NAMALWA (cell line): Measurements from ENCODE around the gene PI4KA.
"Not testable (repeated sequence)": the region's sequence is repeated elsewhere in the genome, so short reads cannot be mapped to it uniquely, and the experiment has no call there.

Experiments used
- DNase-seq: peaks from one replicate; pipeline ENCODE4 v3.0.0-alpha.2; 2015; ENCODE audit warnings: low spot score

The PI4KA gene

GRCh38 chr22:20847318-20847822 lies 11.2 kb downstream of the PI4KA start:
- DNase-seq: no peak

GRCh38 chr22:20844055-20845037 lies 14.3 kb downstream of the PI4KA start:
- DNase-seq: no peak

DNA sequence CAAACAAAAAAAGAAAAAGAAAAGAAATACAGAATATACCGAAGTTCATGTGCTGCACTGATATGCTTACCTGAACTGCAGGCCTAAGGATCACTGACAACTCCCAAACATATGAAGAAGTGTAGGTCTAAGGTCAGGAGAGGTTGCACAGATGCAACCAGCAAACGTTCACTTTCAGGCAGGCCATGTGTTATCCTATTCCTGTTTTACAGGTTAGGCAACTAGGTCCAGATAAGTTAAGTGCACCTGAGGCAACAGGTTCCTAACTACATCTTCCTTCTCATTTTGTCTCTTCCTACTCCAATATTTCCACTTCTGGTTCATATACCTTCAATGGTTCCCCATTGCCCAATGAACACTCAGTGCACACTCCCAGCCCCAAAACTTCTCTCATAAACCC lies 15.1 kb downstream of the PI4KA start:
- no peak for DNase-seq

DNA sequence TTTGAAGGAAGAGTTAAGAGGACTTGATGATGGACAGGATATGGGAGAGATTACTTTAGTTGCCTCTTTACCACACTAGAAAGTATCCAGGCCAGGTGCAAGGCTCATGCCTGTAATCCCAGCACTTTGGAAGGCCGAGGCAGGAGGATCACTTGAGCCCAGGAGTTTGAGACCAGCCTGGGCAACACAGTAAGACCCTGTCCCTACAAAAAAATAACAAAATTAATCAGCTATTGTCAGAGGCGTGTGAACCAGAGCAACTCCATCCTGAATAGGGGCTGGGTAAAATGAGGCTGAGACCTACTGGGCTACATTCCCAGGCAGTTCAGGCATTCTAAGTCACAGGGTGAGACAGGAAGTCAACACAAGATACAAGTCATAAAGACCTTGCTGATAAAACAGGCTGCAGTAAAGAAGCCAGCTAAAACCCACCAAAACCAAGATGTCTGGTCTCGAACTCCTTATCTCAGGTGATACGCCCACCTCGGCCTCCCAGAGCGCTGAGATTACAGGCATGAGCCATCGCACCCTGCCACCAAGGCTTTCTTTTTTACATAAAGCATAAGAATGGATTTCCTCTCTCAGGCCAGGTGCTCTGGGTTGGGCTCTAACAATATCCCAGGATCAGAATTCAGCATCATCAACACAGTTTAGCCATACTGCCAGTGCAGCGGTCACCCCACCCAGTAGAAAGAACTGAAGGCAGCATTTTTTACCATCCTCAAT lies 17.8 kb downstream of the PI4KA start:
- DNase-seq: no peak

- DNase-seq: no peak
Observed at GRCh38 chr22:20839837-20840645, 18.6 kb downstream of the PI4KA start.

GRCh38 chr22:20839354-20839753 lies 19.3 kb downstream of the PI4KA start:
- DNase-seq: not testable (repeated sequence)

DNA sequence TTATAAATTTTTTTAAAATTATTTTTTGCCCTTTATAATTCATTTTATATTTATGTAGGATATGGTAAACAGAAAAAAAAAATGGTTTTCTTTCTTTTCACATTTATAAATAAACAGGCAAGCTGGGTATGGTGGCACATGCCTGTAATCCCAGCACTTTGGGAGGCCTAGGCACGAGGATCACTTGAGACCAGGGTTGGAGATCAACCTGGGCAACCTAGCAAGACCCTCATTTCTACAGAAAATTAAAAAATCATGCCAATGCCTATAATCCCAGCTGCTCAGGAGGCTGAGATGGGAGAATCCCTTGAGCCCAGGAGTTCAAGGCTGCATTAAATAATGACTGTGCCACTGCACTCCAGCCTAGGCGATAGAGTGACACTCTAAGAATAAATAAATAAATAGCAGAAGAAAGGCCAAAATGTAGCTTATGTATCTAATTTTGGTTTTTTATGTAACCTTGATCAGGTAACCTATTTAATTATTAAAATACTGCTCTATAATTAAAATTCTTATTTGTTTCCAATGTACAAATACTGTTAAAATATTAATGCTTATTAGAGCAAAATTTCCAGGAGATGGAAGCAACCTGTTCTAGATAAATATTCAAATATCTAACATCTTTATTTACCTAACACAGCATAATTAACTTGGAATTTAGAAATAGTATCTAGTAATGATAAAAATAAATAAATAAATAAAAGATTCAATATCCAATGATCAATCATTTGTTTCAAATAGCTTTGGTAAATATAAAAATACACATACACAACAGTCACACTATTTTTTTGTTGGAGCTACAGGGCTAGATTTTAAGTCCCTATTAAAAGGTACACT lies 21.4 kb downstream of the PI4KA start:
- no peak for DNase-seq

GRCh38 chr22:20834725-20835124 lies 23.9 kb downstream of the PI4KA start:
- no peak for DNase-seq

DNA sequence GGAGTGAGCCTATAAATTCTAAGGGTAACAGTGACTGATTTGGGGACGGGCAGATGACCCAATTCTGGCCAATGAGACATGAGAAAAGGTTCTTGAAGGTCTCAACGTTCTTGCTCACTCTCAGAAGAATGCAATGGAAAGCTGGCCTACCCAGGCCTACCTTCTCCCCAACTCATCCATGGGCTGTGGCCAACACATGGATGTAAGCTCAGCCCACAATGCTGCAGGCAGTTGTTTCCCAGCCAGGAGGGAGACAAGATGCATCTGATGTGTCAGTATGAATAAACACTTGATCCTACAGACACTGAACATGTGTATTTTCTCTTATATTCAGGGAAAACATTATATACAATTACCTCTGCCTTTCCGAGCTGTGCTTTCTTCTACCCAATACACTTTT lies 24.4 kb downstream of the PI4KA start:
- no peak for DNase-seq

DNA sequence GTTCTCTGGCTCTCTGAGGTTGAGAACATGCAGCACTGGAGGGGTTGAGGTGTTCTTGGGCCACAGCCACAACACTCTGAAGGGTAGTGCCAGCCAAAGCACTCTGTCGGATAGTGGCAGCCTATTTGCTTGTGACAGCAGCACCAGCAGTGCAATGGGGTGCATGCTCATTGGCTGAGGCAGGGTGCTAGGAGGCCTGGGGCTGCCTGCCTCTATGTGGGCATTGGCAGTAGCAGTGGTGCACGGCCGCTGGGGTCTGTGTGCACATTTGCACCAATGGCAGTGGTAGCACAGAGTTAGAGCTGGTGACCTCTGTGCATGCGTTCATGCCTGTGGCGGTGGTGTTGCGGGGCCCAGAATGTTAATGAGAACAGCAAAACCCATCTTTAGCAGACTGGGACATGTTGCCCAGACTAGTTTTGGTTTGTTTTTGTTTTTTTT lies 25.4 kb downstream of the PI4KA start:
- no peak for DNase-seq

DNA sequence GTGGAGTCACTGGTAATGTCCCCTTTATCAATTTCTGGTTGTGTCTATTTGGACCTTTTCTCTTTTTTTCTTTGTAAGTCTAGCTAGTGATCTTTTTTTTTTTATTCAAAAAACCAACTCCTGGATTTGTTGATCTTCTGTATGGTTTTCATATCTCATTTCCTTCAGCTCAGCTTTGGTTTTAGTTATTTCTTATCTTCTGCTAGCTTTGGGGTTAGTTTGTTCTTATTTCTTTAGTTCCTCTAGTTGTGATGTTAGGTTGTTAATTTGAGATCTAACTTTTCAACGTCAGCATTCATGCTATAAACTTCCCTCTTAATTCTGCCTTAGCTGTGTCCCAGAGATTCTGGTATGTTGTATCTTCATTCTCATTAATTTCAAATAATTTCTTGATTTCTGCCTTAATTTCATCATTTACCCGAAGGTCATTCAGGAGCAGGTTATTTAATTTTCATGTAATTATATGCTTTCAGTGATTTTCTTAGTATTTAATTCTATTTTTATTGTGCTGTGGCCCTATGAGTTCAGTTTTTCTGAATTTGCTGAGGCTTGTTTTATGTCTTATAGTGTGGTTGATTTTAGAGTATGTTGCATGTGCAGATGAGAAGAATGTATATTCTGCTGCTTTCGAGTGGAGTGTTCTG lies 29.0 kb downstream of the PI4KA start:
- DNase-seq: no peak

DNA sequence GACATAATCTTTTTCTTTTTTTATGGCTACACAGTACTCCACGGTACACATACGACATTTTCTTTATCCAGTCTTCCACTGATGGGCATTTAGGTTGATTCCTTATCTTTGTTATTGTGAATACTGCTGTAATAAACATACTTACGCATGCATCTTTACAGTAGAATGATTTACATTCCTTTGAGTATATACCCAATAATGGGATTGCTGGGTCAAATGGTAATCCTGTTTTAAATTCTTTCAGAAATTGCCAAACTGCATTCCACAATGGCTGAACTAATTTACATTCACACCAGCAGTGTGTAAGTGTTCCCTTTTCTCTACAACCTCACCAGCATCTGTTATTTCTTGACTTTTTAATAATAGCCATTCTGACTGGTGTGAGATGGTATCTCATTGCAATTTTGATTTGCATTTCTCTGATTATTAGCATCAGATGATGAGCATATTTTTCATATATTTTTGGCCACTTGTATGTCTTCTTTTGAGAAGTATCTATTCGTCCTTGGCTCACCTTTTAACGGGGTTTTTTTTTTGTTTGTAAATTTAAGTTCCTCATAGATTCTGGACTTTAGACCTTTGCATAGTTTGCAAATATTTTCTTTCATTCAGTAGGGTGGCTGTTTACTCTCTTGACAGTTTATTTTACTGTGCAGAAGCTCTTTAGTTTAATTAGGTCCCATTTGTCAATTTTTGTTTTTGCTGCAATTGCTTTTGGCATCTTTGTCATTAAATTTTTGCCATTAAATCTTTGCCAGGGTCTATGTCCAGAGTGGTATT lies 32.0 kb downstream of the PI4KA start:
- DNase-seq: not testable (repeated sequence)

GRCh38 chr22:20825624-20826023 lies 33.0 kb downstream of the PI4KA start:
- no peak for DNase-seq

DNA sequence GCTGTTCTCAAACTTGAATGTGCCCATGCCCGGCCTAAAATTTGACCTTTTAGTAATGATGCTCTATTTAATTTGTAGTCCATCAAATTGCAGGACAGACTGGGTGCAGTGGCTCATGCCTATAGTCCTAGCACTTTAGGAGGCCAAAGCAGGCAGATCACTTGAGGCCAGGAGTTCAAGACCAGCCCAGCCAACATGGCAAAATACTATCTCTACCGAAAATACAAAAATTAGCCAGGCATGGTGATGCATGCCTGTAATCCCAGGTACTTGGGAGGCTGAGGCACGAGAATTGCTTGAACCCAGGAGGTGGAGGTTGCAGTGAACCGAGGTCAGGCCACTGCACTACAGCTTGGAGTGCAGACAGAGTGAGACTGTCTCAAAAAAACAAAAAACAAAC lies 33.4 kb downstream of the PI4KA start:
- DNase-seq: not testable (repeated sequence)

DNA sequence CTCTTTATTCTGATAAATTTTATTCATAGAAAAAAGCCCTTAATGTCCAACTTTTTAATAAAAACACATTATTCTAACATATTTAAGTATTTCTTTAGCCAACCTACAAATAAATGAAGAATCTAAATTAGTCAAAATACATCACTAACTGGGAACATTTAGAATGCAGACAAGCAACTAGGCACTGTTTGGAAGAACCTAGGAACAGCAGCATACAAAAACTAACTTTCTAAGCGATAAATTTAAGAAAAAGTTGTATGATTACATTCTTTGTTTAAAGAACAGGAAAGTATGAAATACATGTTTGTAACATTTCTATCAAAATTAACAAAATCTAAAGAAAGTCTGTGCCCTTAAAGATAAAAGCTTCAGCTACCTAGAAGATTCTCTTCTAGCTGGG lies 35.3 kb downstream of the PI4KA start:
- no peak for DNase-seq

GRCh38 chr22:20822240-20822639 lies 36.4 kb downstream of the PI4KA start:
- DNase-seq: no peak

- DNase-seq: not testable (repeated sequence)
Observed at GRCh38 chr22:20821717-20822239, 36.8 kb downstream of the PI4KA start.

GRCh38 chr22:20819471-20819870 lies 39.1 kb downstream of the PI4KA start:
- DNase-seq: no peak

GRCh38 chr22:20818471-20818870 lies 40.1 kb downstream of the PI4KA start:
- no peak for DNase-seq

DNA sequence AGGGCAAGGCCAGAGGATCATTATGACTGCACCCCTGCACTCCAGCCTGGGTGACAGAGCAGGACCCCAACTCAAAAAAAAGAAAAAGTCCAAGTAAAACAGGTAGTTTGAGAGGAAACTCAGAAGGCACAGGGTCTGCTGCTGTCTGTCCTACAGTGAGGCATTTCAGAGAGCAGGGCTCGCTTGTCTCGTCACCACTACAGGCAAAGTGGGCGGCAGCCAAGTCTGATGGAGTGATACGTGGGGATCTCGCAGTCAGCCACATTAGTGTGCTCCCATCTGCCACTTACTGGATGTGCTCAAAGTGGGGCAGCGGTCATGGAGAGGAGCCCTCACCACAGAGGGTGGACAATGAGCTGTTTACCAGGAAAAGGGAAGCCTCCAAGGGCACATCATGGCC lies 42.1 kb downstream of the PI4KA start:
- no peak for DNase-seq
